KOPT-K1 (cell line): ENCODE results near the gene SOX8.

Experiments used
- H3K27ac ChIP-seq: fragments of 200-600 bp; sonication (generic); 2 replicates; pipeline ENCODE4 v1.5.1; 2016; ENCODE audit warnings: antibody characterized with exemption, mild to moderate bottlenecking, low read depth, low read length; ENCODE audit not compliant: poor library complexity, severe bottlenecking
- H3K36me3 ChIP-seq: fragments of 200-600 bp; sonication (generic); 2 replicates; pipeline ENCODE4 v1.5.1; 2017; ENCODE audit warnings: antibody characterized with exemption, mild to moderate bottlenecking, low read length, moderate library complexity; ENCODE audit not compliant: insufficient read depth
- H3K9me3 ChIP-seq: fragments of 200-600 bp; sonication (generic); 2 replicates; pipeline ENCODE4 v1.5.1; 2017; ENCODE audit warnings: antibody characterized with exemption, low read length, mild to moderate bottlenecking; ENCODE audit not compliant: insufficient read depth, poor library complexity, severe bottlenecking

SOX8 gene

GRCh38 chr16:997440-998051, 16.0 kb downstream of the SOX8 start:
- H3K36me3 ChIP-seq: no peaks in the 10 kb centered on the region
- H3K9me3 ChIP-seq: no peaks in the 10 kb centered on the region
- H3K27ac ChIP-seq: no peak overlapping the region

- no peaks in the 10 kb centered on the region for H3K36me3 ChIP-seq
- no peaks in the 10 kb centered on the region for H3K9me3 ChIP-seq
- H3K27ac ChIP-seq: no peak overlapping the region
These were observed 16.6 kb downstream of the SOX8 start for GRCh38 chr16:998211-998610.

DNA sequence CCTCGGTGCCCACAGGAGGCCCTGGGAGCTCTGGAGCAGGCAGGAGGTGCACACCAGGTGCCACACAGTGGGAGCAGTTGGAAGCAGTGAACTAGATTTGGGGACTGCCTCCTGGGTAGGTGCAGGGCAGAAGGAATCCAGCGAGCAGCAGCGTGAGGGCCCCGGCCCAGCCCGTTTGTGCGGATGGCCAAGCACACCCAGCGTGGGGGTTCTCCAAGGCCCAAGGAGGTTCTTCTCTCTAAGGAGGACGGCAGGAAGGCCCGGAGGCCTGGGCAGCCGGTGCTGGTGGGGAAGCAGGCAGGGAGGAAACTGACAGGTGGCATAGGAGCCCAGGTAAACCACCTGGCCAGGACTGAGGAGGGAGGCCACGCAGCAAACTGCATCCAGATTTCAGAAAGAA, 17.0 kb downstream of the SOX8 start:
- Histone ChIP-seq H3K27ac (no peak overlapping the region), H3K9me3 (no peaks in the 10 kb centered on the region), H3K36me3 (no peaks in the 10 kb centered on the region)

GRCh38 chr16:999677-1000076, 18.1 kb downstream of the SOX8 start:
- Histone ChIP-seq H3K36me3 (no peaks in the 10 kb centered on the region), H3K27ac (no peak overlapping the region), H3K9me3 (no peaks in the 10 kb centered on the region)

- H3K27ac ChIP-seq: no peak overlapping the region
- H3K36me3 ChIP-seq: no peaks in the 10 kb centered on the region
- H3K9me3 ChIP-seq: no peaks in the 10 kb centered on the region
These were observed 19.0 kb downstream of the SOX8 start for GRCh38 chr16:1000608-1001007.

DNA sequence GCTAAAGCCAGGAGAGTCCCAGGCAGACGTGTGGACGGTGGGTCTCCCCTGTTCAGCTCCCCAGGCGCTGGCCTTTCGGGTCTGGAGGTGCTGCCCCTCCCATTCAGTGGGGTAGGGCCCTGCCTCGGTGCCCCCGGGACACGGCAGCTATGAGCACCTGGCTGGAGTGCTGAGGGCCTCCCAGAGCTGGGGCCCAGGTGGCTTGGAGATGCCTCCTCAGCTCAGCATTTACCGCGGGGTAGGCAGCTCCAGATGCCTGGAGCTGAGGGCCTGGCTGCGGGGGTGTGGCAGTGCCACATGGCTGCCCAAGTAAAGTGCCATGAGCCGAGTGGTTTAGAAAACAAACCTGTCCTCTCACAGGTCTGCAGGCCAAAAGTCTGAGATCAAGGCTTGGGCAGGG, 19.5 kb downstream of the SOX8 start:
- Histone ChIP-seq H3K36me3 (no peaks in the 10 kb centered on the region), H3K27ac (no peak overlapping the region), H3K9me3 (no peaks in the 10 kb centered on the region)

DNA sequence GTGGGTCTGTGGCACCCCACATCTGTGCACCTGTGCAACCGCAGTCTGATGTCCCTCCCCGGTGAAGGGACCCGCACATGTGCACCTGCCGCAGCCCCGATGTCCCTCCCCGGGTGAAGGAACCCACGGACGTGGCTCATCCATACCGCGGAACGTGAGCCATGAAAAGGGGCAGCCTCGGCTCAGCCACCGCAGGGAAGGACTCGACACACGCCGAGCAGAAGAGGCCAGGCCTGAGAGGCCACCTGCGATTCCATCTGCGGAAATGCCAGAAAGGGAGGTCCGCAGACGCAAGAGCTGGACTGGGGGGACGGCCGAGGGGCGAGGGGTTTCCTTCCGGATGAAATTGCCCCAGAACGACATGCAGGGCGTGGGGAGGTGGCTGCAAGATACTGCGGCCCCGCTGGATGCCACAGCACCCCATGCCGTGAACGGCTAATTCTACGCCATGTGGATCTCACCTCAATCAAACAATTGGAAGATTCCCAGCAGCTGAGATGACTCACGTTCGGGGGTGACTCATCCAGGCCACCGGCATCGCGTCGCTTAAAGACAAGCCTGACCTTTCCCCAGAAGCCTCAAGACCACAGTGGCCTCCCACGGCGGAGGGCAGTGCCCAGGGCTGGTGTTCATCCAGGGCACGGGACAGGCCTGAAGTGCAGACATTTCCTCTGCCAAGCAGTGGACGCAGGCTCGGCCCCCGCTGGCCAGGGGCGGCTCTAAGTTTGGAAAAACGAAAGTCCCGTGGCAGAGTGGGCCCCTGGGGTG, 21.0 kb downstream of the SOX8 start:
- Histone ChIP-seq H3K9me3 (no peaks in the 10 kb centered on the region), H3K27ac (no peak overlapping the region), H3K36me3 (no peaks in the 10 kb centered on the region)

GRCh38 chr16:1003391-1004347, 22.1 kb downstream of the SOX8 start:
- Histone ChIP-seq H3K36me3 (no peaks in the 10 kb centered on the region), H3K27ac (no peak overlapping the region), H3K9me3 (no peaks in the 10 kb centered on the region)

- H3K36me3 ChIP-seq: no peaks in the 10 kb centered on the region
- H3K27ac ChIP-seq: no peak overlapping the region
- H3K9me3 ChIP-seq: no peaks in the 10 kb centered on the region
These were observed 23.7 kb downstream of the SOX8 start for GRCh38 chr16:1005286-1005685.

- no peak overlapping the region for H3K27ac ChIP-seq
- H3K9me3 ChIP-seq: no peaks in the 10 kb centered on the region
- no peaks in the 10 kb centered on the region for H3K36me3 ChIP-seq
These were observed 25.2 kb downstream of the SOX8 start for GRCh38 chr16:1006781-1007180.

- Histone ChIP-seq H3K27ac (no peak overlapping the region), H3K9me3 (no peaks in the 10 kb centered on the region), H3K36me3 (no peaks in the 10 kb centered on the region)
These were observed 25.8 kb downstream of the SOX8 start for GRCh38 chr16:1007284-1007850.

- Histone ChIP-seq H3K36me3 (no peaks in the 10 kb centered on the region), H3K27ac (no peak overlapping the region), H3K9me3 (no peaks in the 10 kb centered on the region)
These were observed 26.5 kb downstream of the SOX8 start for GRCh38 chr16:1008085-1008484.

DNA sequence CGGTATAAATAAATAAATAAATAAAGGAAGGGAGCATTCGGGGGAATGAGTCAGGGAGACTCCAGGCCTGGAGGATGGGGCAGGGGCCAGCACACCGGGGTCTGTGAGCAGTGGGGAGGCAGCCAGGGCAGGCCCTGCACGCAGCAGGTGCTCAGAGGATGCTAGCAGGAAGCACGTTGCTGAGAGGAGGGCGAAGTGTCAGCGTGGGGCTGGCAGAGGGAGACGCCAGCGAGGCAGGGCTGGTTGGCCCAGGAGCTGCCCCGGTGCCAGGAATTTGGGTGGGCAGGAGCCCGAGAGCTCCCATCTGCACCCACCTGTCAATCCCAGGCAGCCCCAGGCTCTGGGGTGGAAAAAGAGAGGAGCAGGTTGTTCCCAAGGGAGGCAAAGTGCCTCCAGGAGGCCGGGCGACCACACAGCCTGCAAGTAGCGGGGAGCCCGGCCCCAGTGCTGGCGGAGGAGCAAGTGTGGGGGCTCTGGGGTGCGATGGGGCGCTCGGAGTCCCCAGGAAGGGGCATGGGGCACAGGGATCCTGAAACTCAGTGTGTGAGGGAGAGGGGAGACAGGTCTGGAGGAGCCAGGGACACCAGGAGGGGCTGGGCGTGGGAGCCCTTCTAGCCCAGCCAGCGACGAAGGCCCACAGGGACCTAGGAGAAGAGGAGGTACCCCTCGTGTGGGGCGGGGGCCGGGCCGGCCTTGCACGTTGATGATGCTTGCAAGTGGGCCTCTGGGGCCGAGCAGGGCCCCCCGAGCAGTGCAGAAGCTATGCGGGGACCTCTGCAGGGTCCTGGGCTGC, 28.0 kb downstream of the SOX8 start:
- Histone ChIP-seq H3K36me3 (no peaks in the 10 kb centered on the region), H3K27ac (no peak overlapping the region), H3K9me3 (no peaks in the 10 kb centered on the region)

DNA sequence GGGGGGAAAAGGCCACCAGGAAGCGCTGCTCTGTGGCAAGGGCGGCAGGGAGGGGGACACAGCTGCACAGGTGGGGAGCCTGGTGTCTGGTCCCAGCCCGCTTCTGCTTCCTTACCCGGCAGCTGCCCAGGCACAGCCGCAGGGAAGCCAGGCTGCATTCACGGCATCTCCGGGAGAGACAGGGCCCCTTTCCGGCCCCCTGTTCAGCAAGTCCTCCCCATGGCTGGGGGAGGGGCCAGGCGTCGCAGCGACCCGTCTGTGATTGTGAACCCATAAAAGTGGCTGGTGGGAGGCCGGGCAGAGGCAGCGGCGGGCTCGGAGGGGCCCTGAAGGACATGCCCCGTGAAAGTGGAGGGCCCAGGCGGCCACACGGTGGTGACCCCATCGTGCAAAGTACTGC, 28.7 kb downstream of the SOX8 start:
- Histone ChIP-seq H3K9me3 (no peaks in the 10 kb centered on the region), H3K36me3 (no peaks in the 10 kb centered on the region), H3K27ac (no peak overlapping the region)
